ENCODE measurements around the gene RBL1.
A peak's percentile ranks its signal among the peaks of the same experiment; 100 is the strongest.
"Not testable (repeated sequence)": the region's sequence is repeated elsewhere in the genome, so short reads cannot be mapped to it uniquely, and the experiment has no call there.

RBL1 gene

DNA sequence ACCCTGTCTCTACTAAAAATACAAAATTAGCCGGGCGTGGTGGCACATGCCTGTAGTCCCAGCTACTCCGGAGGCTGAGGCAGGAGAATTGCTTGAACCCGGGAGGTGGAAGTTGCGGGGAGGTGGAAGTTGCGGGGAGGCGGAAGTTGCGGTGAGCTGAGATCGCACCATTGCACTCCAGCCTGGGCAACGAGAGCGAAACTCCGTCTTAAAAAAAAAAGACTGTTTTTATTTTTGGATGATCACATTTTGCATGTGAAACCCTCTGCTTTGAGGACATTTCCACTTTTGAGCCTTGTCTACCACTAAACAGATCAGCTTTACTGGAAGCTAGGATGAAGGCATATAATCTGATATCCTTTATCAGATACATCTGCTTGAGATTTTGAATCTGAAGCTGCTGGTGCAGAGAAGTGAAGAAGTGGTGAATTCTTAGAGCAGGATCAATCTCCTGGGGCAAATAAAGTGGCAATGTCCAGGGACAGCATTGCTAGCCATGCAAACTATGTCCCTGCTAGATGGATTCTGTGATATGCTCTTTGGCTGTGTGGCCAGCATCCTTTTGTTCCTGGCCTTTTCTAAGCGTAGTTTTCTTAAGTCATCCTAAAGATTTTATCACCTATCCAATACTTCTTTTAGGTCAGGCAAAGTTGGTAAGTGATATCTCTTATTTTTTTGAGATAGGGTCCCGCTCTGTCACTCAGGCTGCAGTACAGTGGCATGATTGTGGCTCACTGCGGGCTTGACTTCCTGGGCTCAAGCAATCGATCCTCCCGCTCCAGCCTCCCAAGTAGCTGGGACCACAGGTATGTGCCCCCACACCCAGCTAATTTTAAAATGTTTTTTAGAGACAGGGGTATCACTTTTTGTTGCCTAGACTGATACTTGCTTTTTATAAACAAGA, 23.3 kb downstream of the RBL1 start:
- no peak for FAIRE-seq

DNA sequence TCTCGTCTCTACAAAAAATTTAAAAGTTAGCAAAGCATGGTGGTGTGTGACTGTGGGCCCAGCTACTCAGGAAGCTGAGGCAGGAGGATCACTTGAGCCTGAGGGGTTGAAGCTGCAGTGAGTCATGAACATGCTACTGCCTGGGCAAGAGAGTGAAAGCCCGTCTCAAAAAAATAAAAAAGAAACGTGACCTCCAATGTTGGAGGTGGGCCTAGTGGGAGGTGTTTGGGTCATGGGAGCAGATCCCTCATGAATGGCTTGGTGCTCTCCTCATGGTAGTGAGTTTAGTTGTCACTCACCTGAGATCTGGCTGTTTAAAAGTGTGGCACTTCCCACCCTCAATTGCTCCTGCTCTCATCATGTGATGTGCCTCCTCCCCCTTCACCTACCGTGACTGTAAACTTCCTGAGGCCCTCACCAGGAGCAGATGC, 24.3 kb downstream of the RBL1 start:
- no peak for FAIRE-seq

DNA sequence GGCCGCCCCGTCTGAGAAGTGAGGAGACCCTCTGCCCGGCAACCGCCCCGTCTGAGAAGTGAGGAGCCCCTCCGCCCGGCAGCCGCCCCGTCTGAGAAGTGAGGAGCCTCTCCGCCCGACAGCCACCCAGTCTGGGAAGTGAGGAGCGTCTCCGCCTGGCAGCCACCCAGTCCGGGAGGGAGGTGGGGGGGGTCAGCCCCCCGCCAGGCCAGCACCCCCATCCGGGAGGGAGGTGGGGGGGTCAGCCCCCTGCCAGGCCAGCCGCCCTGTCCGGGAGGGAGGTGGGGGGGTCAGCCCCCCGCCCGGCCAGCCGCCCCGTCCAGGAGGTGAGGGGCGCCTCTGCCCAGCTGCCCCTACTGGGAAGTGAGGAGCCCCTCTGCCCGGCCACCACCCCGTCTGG, 26.2 kb downstream of the RBL1 start:
- not testable (repeated sequence) for FAIRE-seq

DNA sequence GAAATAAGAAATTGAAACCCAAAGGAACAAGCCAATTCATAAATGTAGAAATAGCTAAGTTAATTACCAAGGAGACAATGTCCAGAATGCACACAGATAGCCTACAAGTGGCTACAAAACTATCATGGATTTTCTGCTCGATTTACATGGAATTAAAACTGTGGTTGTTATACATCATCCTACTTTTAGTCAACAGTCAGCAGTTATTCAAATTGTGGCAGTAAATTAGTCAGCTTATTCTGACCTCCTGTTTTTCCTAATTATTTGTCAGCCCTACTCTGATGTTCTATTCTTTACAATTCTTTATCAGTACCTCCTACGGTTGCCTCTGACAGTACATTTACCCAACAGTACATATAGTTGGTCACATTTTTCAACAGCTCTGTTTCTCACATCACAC, 29.6 kb downstream of the RBL1 start:
- FAIRE-seq = no peak

DNA sequence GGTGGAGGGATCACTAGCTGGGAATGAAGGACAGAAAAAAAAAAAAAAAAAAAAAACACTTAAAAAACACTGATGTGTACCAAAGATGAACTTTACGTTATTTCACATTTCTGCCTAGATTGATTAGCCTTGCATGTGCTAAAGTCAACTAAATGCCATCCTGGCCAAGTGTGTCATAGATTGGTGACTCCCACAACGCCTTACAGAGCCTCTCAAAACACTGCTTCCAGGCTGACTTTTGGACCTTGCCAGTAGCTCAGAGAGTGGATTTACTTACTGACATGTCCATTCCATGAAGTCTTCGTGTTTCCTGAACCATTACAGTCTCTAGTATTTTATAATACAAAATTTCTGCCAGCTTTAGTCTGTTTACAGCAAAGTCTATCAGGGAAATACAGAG, 40.5 kb downstream of the RBL1 start:
- FAIRE-seq = no peak

DNA sequence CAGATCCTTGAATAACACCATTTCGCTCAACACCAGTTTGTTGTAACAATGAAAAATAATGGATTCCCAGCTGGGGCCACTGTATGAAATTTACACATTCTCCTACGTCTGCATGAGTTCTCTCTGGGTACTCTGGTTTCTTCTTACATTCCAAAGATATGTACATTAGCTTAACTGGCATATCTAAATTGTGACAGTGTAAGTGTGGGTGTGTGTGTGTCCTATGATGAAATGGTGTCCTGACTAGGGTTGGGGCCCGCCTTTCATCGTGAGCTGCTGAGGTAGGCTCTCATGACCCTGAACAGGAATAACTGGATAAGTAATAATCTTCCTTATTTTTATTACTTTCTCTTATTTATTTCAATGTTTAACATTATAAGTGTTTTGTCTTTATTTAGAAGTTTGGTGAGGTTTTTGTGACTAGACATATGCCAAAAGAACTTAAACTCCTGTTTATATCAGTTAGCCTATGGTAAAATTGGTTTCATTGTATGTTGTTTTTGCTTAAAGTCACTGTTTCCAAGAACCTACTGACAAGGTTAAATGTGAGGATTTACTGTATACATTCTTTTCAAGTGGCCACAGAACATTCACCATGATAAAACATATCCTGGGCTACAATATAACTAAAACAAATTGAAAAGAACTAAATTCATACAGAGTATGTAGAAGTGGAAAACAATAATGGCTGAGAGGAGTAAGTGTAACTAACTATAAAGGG, 42.4 kb downstream of the RBL1 start:
- no peak for FAIRE-seq

DNA sequence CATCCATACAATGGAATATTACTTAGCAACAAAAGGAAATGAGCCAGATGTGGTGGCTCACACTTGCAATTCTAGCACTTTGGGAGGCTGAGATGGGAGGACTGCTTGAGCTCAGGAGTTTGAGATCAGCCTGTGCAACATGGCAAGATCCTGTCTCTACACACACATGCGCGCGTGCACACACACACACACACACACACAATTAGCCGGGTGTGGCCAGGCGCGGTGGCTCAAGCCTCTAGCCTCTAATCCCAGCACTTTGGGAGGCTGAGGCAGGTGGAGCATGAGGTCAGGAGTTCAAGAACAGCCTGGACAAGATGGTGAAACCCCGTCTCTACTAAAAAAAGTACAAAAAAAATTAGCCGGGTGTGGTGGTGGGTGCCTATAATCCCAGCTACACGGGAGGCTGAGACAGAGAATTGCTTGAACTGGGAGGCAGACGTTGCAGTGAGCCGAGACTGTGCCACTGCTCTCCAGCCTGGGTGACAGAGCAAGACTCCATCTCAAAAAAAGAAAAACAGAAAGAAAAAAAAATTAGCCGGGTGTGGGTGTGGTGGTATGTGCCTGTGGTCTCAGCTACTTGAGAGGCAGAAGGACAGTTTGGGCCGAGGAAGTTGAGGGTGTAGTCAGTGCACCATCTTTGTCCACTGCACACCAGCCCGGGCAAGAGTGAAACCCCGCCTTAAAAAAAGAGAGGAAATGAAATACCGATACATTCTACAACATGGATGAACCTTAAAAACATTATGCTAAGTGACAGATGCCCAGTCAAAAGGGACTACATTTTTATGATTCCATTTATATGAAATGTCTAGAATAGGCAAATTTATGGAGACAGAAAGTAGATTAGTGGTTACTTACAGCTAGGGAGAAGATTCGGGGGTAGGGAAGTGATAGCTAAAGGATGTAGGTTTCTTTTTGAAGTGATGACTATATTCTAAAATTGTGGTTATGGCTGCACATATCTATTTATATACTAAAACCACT, 52.5 kb downstream of the RBL1 start:
- no peak for FAIRE-seq

DNA sequence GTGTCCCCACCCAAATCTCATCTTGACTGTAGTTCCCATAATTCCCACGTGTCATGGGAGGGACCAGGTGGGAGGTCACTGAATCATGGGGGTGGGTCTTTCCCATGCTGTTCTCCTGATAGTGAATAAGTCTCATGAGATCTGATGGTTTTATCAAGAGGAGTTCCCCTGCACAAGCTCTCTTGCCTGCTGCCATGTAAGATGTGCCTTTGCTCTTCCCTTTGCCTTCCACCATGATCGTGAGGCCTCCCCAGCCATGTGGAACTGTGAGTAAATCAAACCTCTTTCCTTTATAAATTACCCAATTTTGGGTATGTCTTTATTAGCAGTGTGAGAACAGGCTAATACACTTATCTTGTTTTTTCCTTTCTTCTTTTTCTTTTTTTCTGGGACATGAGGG, 56.4 kb downstream of the RBL1 start:
- FAIRE-seq = not testable (repeated sequence)

DNA sequence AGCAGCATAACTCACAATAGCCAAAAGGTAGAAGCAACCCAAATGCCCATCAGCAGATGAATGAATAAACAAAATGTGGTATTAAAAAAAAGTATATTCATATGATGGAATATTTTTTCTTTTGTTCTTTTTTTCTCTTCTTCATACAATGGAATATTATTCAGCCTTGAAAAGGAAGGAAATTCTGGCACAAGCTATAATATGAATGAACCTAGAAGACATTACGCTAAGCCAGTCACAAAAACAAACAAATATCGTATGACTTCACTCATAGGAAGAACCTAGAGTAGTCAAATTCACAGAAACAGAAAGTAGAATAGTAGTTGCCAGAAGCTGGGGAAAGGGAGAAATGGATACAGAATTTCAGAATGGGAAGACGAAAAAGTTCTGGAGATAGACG, 63.7 kb downstream of the RBL1 start:
- no peak for FAIRE-seq

DNA sequence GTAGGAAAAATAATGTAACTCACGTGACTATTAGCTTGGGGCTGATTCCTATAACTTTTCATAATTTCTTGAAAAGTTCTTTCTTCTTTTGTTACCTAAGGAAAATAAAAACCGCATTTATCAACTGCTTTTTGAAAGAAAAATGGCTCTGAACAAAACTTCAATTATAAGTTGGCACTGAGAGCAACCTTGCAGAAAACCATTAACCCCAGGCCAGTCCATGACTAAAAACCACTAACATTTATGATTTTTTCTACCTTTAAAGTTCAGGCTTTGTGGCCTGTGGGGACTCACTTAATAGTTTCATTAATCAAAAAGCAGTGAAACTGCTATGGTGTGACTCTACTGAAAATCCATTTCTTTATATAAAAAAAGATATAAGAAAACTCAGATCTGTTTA, 75.2 kb downstream of the RBL1 start:
- FAIRE-seq = no peak

DNA sequence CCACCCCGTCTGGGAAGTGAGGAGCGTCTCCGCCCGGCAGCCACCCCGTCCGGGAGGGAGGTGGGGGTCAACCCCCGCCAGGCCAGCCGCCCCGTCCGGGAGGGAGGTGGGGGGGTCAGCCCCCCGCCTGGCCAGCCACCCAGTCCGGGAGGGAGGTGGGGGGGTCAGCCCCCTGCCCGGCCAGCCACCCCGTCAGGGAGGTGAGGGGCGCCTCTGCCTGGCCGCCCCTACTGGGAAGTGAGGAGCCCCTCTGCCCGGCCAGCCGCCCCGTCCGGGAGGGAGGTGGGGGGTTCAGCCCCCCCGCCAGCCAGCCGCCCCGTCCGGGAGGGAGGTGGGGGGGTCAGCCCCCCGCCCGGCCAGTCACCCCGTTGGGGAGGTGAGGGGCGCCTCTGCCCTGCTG, 83.2 kb downstream of the RBL1 start:
- FAIRE-seq = not testable (repeated sequence)

DNA sequence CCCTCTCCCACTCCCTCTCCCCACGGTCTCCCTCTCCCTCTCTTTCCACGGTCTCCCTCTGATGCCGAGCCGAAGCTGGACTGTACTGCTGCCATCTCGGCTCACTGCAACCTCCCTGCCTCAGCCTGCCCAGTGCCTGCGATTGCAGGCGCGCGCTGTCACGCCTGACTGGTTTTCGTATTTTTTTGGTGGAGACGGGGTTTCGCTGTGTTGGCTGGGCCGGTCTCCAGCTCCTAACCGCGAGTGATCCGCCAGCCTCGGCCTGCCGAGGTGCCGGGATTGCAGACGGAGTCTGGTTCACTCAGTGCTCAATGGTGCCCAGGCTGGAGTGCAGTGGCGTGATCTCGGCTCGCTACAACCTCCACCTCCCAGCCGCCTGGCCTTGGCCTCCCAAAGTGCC, 83.9 kb downstream of the RBL1 start:
- not testable (repeated sequence) for FAIRE-seq

DNA sequence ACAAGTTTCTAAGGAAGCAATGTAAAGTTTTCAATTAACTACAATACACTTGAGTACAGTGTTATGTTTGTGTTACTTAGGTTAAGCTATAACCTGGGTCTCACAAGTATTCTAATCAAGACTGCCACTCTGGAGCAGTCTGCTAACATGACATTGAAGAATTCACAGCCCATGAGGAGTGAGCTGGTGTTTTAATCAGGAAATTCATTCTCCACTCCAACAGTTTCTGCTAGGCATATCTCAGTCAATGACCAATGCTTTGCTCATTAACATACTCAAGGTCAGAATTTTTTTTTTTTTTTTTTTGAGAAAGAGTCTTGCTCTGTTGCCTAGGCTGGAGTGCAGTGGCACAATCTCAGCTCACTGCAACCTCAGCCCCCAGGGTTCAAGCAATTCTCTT, 84.7 kb downstream of the RBL1 start:
- FAIRE-seq = no peak

DNA sequence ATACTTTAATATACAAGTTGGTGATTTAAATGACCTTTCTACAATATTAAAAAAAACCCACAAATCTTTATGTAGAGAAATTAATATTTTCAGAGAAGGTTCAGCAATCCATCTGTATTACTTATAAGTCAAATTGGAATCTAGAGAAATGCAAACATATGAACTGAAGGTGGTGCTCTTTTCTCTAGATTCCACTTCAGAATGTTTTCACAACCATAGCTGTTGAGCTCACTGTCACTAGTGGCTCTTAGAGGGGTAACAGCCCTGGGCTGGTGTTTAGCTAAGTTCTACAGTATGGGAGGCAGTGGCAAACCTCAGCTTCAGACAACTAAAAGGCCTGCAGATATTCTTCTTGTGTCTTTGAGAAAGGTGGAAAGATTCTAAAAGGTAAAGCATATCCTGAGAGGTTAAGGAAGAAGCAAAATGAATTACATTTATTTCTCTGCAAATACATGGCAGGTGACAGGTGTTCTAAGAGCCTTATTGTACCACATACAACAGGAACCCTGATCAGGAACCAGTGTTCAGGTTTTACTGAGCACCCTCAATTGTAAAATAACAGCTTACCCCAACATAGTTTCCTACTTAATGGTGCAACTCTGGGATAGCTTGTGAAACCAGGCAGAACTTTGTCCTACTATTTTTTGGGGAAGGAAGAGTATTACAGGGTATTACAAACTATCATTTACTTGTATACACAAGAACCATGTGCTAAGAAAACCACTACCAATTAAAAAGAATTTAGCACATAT, 87.7 kb downstream of the RBL1 start:
- peak; percentile 54 for FAIRE-seq

DNA sequence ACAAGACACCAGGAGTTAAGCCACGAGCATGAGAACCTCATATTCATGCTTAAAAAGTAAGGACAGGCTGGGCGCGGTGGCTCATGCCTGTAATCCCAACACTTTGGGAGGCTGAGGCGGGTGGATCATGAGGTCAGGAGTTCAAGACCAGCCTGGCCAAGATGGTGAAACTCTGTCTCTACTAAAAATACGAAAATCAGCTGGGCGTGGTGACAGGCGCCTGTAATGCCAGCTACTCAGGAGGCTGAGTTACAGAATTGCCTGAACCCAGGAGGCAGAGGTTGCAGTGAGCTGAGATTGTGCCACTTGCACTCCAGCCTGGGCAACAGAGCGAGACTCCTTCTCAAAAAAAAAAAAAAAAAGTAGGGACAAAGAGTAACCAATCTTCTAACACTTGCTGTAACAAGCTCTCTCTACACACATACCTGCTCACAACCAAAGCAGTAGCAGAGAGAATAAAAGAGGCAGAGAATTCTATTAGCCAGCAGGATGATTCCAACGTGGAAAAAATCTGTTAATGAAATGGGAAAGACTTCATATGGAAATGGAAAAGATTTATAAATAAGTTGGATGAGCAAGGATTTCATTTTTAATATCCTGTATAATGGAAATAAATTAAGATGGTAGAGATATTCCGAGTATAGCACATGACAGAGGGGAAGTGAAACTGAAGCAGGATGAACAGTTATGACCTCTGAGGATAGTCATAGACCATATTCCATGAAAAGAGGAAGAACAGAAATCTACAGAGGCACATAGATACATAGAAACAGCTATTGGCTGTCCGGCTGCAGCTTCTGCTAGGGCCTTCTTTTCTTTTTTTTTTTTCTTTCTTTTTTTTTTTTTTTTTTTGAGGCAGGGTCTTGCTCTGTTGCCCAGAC, 90.5 kb downstream of the RBL1 start:
- not testable (repeated sequence) for FAIRE-seq

DNA sequence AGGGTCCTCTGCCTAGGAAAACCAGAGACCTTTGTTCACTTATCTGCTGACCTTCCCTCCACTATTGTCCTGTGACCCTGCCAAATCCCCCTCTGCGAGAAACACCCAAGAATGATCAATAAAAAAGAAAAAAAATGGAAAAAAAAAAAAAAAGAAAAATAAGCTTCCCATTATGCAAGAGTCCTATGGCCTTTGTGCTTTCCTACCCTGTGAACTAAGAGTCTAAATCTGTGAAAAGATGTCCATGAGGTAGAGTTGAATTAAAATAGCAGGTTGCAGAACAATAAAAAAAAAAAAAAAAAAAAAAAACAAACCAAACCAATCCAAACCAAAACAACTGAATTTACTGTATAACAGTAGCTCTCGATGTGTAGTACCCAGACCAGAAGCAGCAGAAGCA, 94.2 kb downstream of the RBL1 start:
- FAIRE-seq = not testable (repeated sequence)

DNA sequence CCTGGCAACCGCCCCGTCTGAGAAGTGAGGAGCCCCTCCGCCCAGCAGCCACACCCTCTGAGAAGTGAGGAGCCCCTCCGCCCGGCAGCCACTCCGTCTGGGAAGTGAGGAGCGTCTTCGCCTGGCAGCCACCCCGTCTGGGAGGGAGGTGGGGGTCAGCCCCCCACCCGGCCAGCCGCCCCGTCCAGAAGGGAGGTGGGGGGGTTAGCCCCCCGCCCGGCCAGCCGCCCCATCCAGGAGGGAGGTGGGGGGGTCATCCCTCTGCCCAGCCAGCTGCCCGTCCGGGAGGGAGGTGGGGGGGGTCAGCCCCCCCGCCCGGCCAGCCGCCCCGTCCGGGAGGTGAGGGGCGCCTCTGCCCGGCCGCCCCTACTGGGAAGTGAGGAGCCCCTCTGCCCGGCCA, 95.6 kb downstream of the RBL1 start:
- FAIRE-seq = not testable (repeated sequence)

DNA sequence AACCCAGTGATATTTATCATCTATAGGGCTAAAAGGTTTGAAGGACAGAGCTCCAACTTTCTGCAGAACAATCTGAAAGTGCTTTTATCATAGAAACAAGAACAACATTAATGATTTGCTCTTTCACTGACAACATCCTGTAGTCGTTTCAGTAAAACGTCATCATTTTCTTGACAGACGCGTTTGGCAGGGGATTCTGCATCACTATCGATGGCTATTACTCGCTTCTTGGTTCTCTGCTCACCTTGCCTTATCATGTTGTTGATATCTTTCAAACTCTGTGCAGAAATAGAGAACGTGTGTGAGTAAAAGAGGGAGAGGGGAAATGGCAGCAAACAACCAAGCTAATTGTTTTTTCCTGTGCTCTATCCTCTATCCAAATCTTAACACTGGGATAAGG, 97.1 kb downstream of the RBL1 start:
- FAIRE-seq = no peak

DNA sequence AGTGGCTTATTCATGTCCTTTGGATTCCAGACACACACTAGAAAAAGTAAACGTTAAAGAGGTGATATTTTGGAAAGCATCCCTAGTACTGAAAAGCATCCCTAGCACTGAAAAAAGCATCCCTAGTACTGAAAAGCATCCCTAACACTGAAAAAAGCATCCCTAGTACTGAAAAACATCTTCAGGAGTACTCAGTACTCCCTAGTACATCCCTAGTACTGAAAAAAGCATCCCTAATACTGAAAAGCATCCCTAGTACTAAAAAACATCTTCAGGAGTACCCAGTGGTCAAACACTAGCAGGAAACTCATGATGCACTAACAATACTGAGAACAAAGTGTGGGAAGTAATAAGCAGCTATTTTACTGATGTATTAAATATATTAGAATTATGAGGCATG, 98.7 kb downstream of the RBL1 start:
- no peak for FAIRE-seq

DNA sequence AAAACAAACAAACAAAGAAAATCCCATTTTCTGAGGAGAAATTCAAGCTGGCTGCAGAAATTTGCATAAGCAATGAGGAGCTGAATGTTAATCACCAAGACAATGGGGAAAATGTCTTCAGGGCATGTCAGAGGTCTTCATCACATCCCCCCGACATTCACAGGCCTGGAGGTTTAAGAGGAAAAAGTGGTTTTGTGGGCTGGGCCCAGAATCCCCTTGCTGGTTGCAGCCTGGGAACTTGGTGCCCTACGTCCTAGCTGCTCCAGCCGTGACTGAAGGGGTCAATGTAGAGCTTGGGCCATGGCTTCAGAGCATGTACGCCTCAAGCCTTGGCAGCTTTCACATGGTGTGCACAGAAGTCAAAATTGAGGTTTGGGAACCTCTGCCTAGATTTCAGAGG, 101.6 kb downstream of the RBL1 start:
- not testable (repeated sequence) for FAIRE-seq

DNA sequence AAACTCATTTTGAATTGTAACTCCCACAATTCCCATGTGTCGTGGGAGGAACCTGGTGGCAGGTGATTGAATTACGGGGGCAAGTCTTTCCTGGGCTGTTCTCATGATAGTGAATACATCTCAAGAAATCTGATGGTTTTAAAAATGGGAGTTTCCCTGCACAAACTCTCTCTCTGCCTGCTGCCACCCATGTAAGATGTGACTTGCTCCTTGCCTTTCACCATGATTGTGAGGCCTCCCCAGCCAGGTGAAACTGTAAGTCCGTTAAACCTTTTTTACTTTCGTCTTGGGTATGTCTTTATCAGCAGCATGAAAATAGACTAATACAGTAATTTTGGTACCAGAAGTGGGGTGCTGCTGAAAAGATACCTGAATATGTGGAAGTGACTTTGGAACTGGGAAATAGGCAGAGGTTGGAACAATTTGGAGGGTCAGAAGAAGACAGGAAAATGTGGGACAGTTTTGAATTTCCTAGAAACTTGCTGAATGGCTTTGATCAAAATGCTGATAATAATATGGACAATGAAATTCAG, 102.9 kb downstream of the RBL1 start:
- FAIRE-seq = no peak
